SK-N-SH treated with all-trans-retinoic acid at 6 μM for 48 hours (cell line): ENCODE results near the gene PLIN5.

ENCODE experiments used
- OSR1 ChIP-seq: fragments of 250-450 bp; sonication (Bioruptor Pico); IDR thresholded peaks from 2 replicates; pipeline ENCODE4 v1.8.0; 2022; ENCODE audit warnings: moderate library complexity, mild to moderate bottlenecking, inconsistent platforms
- ZC3H10 ChIP-seq: fragments of 250-450 bp; sonication (Bioruptor Pico); IDR thresholded peaks from 2 replicates; pipeline ENCODE4 v1.5.1; 2021; ENCODE audit warnings: mild to moderate bottlenecking, moderate library complexity

DNA sequence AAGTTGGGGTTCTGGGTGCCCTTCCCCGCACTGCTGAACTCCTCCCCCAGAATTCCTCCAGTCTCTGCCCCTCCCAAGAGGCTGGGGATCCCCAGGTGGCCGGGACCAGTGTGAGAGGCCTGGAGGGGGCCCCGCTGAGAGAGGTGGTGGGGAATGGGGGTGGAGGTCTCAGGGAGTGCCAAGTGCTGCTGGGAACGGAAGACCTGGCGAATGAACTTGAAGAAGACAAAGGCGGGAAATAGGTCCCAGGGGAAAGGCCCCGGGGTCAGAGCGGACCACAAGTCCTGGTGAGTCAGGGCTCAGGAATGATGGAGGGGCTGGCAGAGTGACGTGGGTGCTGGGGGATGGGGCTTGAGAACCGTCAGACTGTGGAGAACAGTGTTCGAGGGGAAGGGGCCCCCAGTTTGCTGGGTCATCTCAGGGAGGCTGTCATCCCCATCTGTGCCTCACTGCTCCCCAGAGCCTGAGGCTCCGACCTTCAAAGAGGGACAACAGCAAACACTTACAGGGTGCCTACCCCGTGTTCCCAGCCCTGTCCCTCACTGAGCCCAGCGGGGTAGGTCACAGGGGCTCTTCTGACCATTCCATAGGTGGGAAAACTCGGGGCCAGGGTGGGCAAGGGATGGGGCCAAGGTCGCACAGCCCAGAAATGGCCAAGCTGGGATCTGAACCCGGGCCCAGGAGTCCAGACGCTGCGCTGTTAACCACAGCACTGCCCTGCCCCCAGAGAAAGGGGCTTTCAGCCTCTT, 40.4 kb upstream of the PLIN5 start:
- TF ChIP-seq ZC3H10 (CRISPR knock-in tag) (no peak), OSR1 (CRISPR knock-in tag) (no peak)
